Smooth muscle cell (in vitro differentiated cells): Measurements from ENCODE around the gene PDYN. TPM values are rescaled to one million over a fixed set of nuclear protein-coding genes. Genes with fewer than 3 reads are reported as not detected.

ENCODE experiments used
- DNase-seq: peaks from one replicate; lab custom pipeline; 2025; ENCODE audit not compliant: unreplicated experiment; lab: John Stamatoyannopoulos, UW
- H2AFZ ChIP-seq: fragments of 200-600 bp; sonication (generic); 2 replicates; pipeline ENCODE4 v1.6.0; 2016; ENCODE audit warnings: antibody characterized with exemption, low read depth, mild to moderate bottlenecking
- H3F3A ChIP-seq: fragments of 200-600 bp; sonication (generic); 2 replicates; pipeline ENCODE4 v1.6.0; 2017; ENCODE audit warnings: antibody characterized with exemption, low read depth
- H3K27ac ChIP-seq: fragments of 200-600 bp; sonication (generic); 2 replicates; pipeline ENCODE4 v1.5.1; 2016; ENCODE audit warnings: low read depth, mild to moderate bottlenecking
- H3K27me3 ChIP-seq: fragments of 200-600 bp; sonication (generic); 2 replicates; pipeline ENCODE4 v1.6.1; 2016; ENCODE audit warnings: low read depth, mild to moderate bottlenecking
- H3K36me3 ChIP-seq: fragments of 200-600 bp; sonication (generic); 2 replicates; pipeline ENCODE4 v1.5.1; 2016; ENCODE audit warnings: low read depth
- H3K4me1 ChIP-seq: fragments of 200-600 bp; sonication (generic); 2 replicates; pipeline ENCODE4 v1.5.1; 2016; ENCODE audit warnings: low read depth
- H3K4me2 ChIP-seq: fragments of 200-600 bp; sonication (generic); 2 replicates; pipeline ENCODE4 v1.6.0; 2016; ENCODE audit warnings: mild to moderate bottlenecking
- H3K4me3 ChIP-seq: fragments of 200-600 bp; sonication (generic); 2 replicates; pipeline ENCODE4 v1.5.1; 2016; ENCODE audit warnings: mild to moderate bottlenecking
- H3K79me2 ChIP-seq: fragments of 200-600 bp; sonication (generic); 2 replicates; pipeline ENCODE4 v1.6.0; 2016; ENCODE audit warnings: low read depth, mild to moderate bottlenecking
- H3K9ac ChIP-seq: fragments of 200-600 bp; sonication (generic); 2 replicates; pipeline ENCODE4 v1.6.0; 2016; ENCODE audit warnings: low read depth
- H3K9me3 ChIP-seq: fragments of 200-600 bp; sonication (generic); replicated peaks from 2 replicates; pipeline ENCODE4 v1.5.1; 2016; ENCODE audit warnings: low read depth
- H4K20me1 ChIP-seq: fragments of 200-600 bp; sonication (generic); 2 replicates; pipeline ENCODE4 v1.6.0; 2016; ENCODE audit warnings: low read depth
- CTCF ChIP-seq: fragments of 200-600 bp; sonication (generic); IDR thresholded peaks from 2 replicates; pipeline ENCODE4 v1.5.1; 2017; ENCODE audit warnings: borderline replicate concordance, mild to moderate bottlenecking, antibody characterized with exemption; ENCODE audit not compliant: insufficient read depth, poor library complexity, severe bottlenecking
- WGBS: methylation state at CpG from one replicate; pipeline ENCODE4 v1.1.7; 2016; ENCODE audit warnings: low lambda C conversion rate; 5-methylcytosine and 5-hydroxymethylcytosine counted together
- polyA plus RNA-seq: library from polyadenylated mRNA; unstranded; fragments of >200 nt; fragmentation: Nextera tagmentation; extraction: Ambion mirVana; gene quantifications from 2 replicates; pipeline ENCODE4 v1.2.1, GENCODE V29; 2016
- total RNA-seq: library from RNA; depleted of rRNA; stranded (reverse); fragments of >200 nt; gene quantifications from 2 replicates; pipeline ENCODE4 v1.2.3, GENCODE V29; 2014

Gene PDYN
- total and polyA plus RNA-seq, 2 experiments from 2014 or later, result not detected

GRCh38 chr20:1942486-1943274, 51.2 kb downstream of the PDYN start:
- H3K4me3 ChIP-seq, result no peak overlapping the region
- TF ChIP-seq CTCF, result no peak
- H2AFZ ChIP-seq, result no peak overlapping the region
- WGBS, result 89% methylated on average over 13 of the region's 13 CpGs
- H3K9ac ChIP-seq, result no peak overlapping the region
- H3K4me1 ChIP-seq, result peaks cover 13% of the 10 kb centered on the region
- H3K27ac ChIP-seq, result no peak overlapping the region
- H3K4me2 ChIP-seq, result no peak overlapping the region
- no peaks in the 10 kb centered on the region for H3K36me3 ChIP-seq
- peaks cover 43% of the 10 kb centered on the region for H3K27me3 ChIP-seq
- H3K79me2 ChIP-seq, result no peaks in the 10 kb centered on the region
- no peaks in the 10 kb centered on the region for H3F3A ChIP-seq
- no peak for DNase-seq
- H3K9me3 ChIP-seq, result no peaks in the 10 kb centered on the region
- no peaks in the 10 kb centered on the region for H4K20me1 ChIP-seq

GRCh38 chr20:1942061-1942460, 51.8 kb downstream of the PDYN start:
- no peak for DNase-seq
- Histone ChIP-seq H3K36me3 (no peaks in the 10 kb centered on the region), H4K20me1 (no peaks in the 10 kb centered on the region), H3K27me3 (peaks cover 37% of the 10 kb centered on the region), H3K79me2 (no peaks in the 10 kb centered on the region), H3K27ac (no peak overlapping the region), H3K9me3 (no peaks in the 10 kb centered on the region), H3K4me3 (no peak overlapping the region), H3K4me1 (peaks cover 7% of the 10 kb centered on the region), H3K4me2 (no peak overlapping the region), H3K9ac (no peak overlapping the region), H2AFZ (no peak overlapping the region), H3F3A (no peaks in the 10 kb centered on the region)
- no peak for TF ChIP-seq CTCF
- WGBS, result 97% methylated on average over 7 of the region's 7 CpGs

GRCh38 chr20:1941226-1941625, 52.6 kb downstream of the PDYN start:
- H3K27ac ChIP-seq, result no peak overlapping the region
- no peak for TF ChIP-seq CTCF
- 73% methylated on average over 8 of the region's 8 CpGs for WGBS

GRCh38 chr20:1940581-1940980, 53.3 kb downstream of the PDYN start:
- no peak for DNase-seq
- H3K79me2 ChIP-seq, result no peaks in the 10 kb centered on the region
- H3K9ac ChIP-seq, result no peak overlapping the region
- H4K20me1 ChIP-seq, result no peaks in the 10 kb centered on the region
- H3K36me3 ChIP-seq, result no peaks in the 10 kb centered on the region
- H3K27me3 ChIP-seq, result peaks cover 22% of the 10 kb centered on the region
- no peaks in the 10 kb centered on the region for H3F3A ChIP-seq
- H3K4me3 ChIP-seq, result no peak overlapping the region
- no peak for TF ChIP-seq CTCF
- H3K4me1 ChIP-seq, result no peaks in the 10 kb centered on the region
- WGBS, result 97% methylated on average over 5 of the region's 5 CpGs
- H3K9me3 ChIP-seq, result no peaks in the 10 kb centered on the region
- no peak overlapping the region for H2AFZ ChIP-seq
- H3K4me2 ChIP-seq, result no peak overlapping the region
- H3K27ac ChIP-seq, result no peak overlapping the region

More at GRCh38 chr20:1941226-1941625, 52.6 kb downstream of the PDYN start:
- Histone ChIP-seq H3K4me1 (peaks cover 2% of the 10 kb centered on the region), H3K4me2 (no peak overlapping the region), H3K9me3 (no peaks in the 10 kb centered on the region), H3K4me3 (no peak overlapping the region), H3K79me2 (no peaks in the 10 kb centered on the region), H3K27me3 (peaks cover 29% of the 10 kb centered on the region), H2AFZ (no peak overlapping the region), H3F3A (no peaks in the 10 kb centered on the region), H3K36me3 (no peaks in the 10 kb centered on the region), H3K9ac (no peak overlapping the region), H4K20me1 (no peaks in the 10 kb centered on the region)
- no peak for DNase-seq
